Left hindlimb (tissue), 1 donor: ENCODE results near the gene ITGAV.
"Not testable (repeated sequence)": the region's sequence is repeated elsewhere in the genome, so short reads cannot be mapped to it uniquely, and the experiment has no call there.

ENCODE experiments used
- DNase-seq: peaks from one replicate; pipeline ENCODE4 v3.0.0-alpha.2; 2018

Gene ITGAV

DNA sequence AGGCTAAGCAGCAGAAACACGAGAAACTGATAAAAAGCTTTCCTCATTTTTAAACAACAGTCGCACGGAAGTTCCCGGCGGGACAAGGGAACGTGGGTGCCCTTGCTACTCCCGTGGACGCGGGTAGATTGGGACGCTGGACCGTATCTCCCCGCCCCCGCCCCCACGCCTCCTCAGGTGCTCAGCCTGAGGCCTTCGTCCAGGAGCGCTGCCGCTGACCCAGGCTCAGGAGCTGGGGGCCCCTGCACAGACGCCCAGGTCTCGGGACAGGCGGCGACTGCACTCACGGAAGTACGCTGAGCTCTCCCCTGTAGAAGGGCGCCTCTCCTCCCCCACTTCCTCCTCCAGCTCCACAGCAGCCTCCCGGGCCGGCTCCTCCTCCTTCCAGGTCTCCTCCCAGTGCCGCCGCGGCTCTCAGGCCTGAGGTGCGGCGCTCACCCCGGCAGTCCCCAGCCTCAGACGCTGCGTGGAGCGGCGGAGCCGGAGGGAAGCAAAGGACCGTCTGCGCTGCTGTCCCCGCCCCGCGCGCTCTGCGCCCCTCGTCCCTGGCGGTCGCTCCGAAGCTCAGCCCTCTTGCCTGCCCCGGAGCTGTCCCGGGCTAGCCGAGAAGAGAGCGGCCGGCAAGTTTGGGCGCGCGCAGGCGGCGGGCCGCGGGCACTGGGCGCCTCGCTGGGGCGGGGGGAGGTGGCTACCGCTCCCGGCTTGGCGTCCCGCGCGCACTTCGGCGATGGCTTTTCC lies at the start of gene ITGAV:
TSS of gene ITGAV (plus strand) at position 445 of the 738 bp plus-strand sequence. CDS start at position 728, 283 bp downstream.
- DNase-seq: peak; percentile 96

- DNase-seq: no peak
Observed at GRCh38 chr2:186540941-186541340, 48.9 kb upstream of the ITGAV start.

DNA sequence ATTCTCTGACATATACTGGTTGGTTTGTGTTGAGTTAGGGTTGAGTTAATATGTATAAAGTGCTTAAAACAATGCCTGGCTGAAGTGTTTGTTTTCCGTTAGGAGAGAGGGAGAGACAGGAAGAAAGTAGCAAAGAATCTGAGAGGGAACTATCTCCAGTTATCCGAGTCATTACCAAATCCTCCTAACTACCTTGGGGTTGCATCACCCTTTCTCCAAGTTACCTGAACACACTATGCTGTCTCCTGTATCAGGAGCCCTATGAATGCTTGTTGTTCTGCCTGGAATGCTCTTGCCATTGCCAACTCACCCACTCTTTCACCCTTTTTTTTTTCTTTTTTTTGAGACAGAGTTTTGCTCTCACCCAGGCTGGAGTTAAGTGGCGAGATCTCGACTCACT lies 47.9 kb upstream of the ITGAV start:
- DNase-seq: no peak

GRCh38 chr2:186543561-186544131 lies 46.2 kb upstream of the ITGAV start:
- no peak for DNase-seq

GRCh38 chr2:186544255-186544675 lies 45.6 kb upstream of the ITGAV start:
- no peak for DNase-seq

GRCh38 chr2:186546846-186547245 lies 43.0 kb upstream of the ITGAV start:
- no peak for DNase-seq

DNA sequence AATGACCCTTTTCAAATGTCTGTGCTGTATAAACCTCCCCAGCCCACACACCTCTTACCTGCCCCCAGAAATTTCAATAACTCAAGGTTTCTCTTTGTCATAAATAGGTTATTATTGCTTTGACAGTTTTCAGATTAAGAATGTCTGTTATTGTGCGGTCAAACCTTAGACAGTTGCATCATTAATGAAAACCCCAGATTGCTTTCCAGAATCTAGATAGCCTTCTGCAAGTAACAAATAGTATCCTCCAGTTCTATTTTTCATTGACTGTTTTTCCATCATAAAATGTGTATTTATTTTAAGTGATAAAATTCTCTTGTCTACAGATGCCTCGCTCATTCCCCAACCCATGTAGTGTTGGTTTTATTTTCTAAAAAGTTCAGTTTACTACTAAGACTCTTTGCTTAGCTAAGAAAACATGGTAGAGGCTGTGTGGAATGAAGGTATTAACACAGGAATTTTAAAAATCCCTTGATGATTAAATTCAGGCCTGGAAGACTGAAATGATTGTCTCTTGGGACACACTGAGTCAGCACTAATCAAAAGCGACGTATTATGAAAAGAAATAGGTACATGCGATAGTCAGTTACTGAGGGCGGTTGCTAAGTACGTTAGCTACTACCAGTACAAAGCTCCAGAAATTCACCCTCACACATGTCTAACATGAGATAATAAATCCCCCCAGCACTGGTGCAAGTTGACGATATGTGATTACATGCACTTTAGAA lies 38.4 kb upstream of the ITGAV start:
- DNase-seq: no peak

DNA sequence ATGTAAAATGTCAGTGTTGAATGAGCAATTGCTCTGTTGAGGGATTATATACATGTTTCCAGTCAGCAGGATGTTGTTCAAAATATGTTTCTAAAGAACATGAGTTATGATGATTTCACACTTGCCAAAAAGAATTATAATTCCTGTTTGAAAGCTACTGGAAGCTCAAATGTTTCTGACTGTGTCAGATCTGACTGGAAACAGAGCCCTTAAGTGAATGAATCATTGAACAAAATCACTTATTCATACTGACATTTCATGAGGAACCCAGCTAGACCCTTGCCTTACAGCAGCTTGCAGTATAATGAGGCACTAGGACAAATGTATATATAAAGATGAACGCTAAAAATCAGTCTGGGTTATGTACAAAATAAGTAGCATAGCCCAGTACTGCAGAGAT lies 35.4 kb upstream of the ITGAV start:
- no peak for DNase-seq

- no peak for DNase-seq
Observed at GRCh38 chr2:186554850-186555671, 34.8 kb upstream of the ITGAV start.

DNA sequence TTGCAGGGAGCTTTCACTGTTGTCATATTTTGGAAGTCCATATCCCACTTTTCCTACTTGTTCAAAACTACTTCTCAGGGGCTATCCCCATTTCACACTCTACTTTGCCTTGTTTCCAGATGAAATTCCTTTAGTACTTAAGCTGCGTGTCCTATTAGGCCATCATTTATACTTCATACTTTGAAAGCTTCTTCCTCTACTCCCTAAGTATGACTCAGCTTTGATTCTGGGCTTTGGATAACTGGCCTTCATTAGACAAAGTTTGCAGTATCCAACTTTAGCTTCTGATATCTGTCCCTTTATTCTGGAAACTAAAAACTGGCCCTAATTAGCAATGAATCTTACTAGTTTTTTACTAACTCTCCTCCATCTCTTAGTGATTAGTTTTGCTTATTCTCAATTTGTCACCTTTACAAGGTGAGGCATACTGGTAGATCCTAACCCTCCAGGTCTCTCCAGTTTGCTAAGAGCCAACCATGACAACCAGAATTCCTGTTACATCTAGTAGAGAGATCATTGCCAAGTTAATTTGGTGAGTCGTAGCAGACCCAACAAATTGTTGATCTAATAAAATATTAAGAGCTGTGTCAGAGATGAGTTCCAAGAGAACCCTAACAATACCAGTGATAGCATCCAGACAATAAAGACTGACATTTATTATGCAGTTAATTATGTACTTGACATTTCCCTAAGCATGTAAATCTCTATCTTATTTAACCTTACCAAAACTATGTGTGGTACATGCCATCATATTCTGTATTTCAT lies 31.2 kb upstream of the ITGAV start:
- no peak for DNase-seq

DNA sequence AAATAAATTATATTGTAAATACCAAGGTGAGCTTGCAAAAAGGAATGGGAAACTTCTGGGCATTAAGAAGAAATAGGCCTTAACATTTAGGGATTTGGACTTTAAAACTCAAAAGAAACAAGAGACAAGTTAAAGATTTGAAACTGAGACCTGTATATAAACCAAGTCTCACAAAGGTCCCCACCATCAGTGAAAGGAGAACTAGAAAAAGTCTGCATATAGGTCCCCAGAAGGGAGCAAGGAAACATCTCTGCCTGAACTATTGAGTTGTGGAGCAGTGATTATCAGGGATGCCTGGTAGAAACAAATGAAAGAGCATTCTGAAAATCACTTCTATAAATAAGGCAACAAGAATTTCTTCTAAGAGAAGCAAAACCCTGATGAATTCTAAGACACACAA lies 30.5 kb upstream of the ITGAV start:
- DNase-seq: no peak

GRCh38 chr2:186559848-186560247 lies 30.0 kb upstream of the ITGAV start:
- DNase-seq: no peak

GRCh38 chr2:186560254-186560653 lies 29.6 kb upstream of the ITGAV start:
- DNase-seq: no peak

DNA sequence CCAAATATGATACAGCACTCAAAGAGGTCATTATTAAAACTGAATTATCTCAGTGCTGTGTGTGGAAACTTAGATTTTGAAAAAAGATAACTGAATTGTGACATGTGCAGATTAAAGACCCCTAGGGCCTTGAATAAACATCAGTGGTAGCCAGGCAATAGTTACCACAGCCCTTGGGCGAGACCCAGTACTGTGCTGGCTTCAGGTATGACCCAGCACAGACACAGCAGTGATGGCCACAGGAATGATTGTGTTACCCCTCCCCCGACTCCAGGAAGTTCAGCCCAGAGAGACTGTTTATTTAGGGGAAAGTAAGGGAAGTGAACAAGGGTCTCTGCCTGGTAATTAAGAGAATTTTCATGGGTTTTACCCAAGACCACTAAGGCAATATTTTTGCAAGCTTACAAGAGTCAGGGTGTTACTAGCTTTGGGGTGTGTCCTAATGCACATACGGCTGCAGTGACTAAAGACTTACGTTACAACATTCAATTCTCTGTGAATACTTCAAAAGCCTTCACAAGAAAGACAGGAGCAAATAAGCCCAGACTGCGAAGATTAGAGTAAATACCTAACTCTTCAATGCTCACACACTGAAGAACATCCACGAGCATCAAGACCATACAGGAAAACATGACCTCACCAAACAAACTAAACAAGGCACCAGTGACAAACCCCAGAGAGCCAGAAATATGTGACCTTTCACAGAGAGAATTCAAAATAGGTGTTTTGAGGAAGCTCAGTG lies 28.2 kb upstream of the ITGAV start:
- no peak for DNase-seq

GRCh38 chr2:186562209-186562578 lies 27.7 kb upstream of the ITGAV start:
- no peak for DNase-seq

DNA sequence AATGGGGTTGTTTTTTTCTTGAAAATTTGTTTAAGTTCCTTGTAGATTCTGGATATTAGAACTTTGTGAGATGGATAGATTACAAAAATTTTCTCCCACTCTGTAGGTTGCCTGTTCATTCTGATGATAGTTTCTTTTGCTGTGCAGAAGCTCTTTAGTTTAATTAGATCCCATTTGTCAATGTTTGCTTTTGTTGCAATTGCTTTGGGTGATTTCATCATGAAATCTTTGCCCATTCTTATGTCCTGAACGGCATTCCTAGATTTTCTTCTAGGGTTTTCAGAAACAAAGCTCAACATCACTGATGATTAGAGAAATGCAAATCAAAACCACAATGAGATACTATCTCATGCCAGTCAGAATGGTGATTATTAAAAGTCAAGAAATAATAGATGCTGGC lies 21.3 kb upstream of the ITGAV start:
- DNase-seq: not testable (repeated sequence)

- DNase-seq: not testable (repeated sequence)
Observed at GRCh38 chr2:186569127-186569526, 20.7 kb upstream of the ITGAV start.

GRCh38 chr2:186569897-186570296 lies 20.0 kb upstream of the ITGAV start:
- DNase-seq: no peak

- no peak for DNase-seq
Observed at GRCh38 chr2:186570604-186571003, 19.3 kb upstream of the ITGAV start.

DNA sequence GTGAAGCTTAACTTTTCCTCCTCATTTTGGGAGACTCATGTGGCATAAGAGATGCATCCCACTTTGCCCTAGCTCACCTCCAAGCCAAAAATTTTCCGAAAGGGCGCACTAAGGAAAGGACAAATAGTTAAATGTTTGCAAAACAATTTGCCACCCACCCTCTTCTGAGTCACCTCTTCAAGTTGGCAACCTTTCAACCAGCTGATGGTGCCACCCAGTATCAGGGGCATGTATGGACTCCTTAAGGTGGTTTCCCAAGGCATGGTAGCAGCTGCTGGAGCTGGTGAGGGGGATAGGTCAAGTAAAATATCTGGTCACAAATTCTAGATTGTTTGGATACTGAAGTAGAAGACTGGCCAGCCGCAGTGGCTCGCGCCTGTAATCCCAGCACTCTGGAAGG lies 17.2 kb upstream of the ITGAV start:
- no peak for DNase-seq

GRCh38 chr2:186573531-186573930 lies 16.3 kb upstream of the ITGAV start:
- DNase-seq: no peak

GRCh38 chr2:186575302-186575701 lies 14.6 kb upstream of the ITGAV start:
- DNase-seq: no peak
